Heart right ventricle (tissue), 16 donors: Measurements from ENCODE around the gene FAM168A. TPM values are rescaled to one million over a fixed set of nuclear protein-coding genes. Genes with fewer than 3 reads are reported as not detected.

Experiments
- ATAC-seq, 8 donors: fragments of 200-7000 bp; cut with Tn5 transposase; one replicate each; pipeline ENCODE4 v1.9.1; 2020; ENCODE audit warnings: mild to moderate bottlenecking in 8 of 8, moderate library complexity in 8 of 8, moderate number of reproducible peaks in 1 of 8
- DNase-seq, 2 donors: peaks; one replicate each; pipeline ENCODE4 v3.0.0-alpha.2; 2020
- H3K27ac ChIP-seq, 10 donors: fragments of 200-600 bp; sonication (generic) in 2 of 10; one replicate each; pipeline versions ENCODE4 v1.5.0 to v1.8.0; 2020 to 2022; ENCODE audit warnings: mild to moderate bottlenecking in 3 of 10
- H3K27me3 ChIP-seq, 7 donors: fragments of 200-600 bp; one replicate each; pipeline ENCODE4 v1.8.0; 2021 to 2022; ENCODE audit warnings: mild to moderate bottlenecking in 2 of 7
- H3K36me3 ChIP-seq, 9 donors: fragments of 200-600 bp; sonication (generic) in 1 of 9; one replicate each; pipeline versions ENCODE4 v1.5.0 to v1.8.0; 2020 to 2022; ENCODE audit warnings: mild to moderate bottlenecking in 2 of 9
- H3K4me1 ChIP-seq, 9 donors: fragments of 200-600 bp; sonication (generic) in 1 of 9; one replicate each; pipeline versions ENCODE4 v1.5.0 to v1.8.0; 2020 to 2022; ENCODE audit warnings: mild to moderate bottlenecking in 4 of 9
- H3K4me3 ChIP-seq, 10 donors: fragments of 200-600 bp; sonication (generic) in 2 of 10; one replicate each; pipeline versions ENCODE4 v1.5.0 to v1.8.0; 2020 to 2022; ENCODE audit warnings: mild to moderate bottlenecking in 7 of 10, moderate library complexity in 2 of 10
- H3K9me3 ChIP-seq, 11 donors: fragments of 200-600 bp in 10 of 11; sonication (generic) in 2 of 11; one replicate each; pipeline versions ENCODE4 v1.5.0 to v1.8.0; 2013 to 2022; ENCODE audit warnings: mild to moderate bottlenecking in 2 of 11, control low read depth in 1 of 11, moderate library complexity in 1 of 11
- WGBS, 2 donors: extraction: QIAGEN DNeasy Blood & Tissue Kit; methylation state at CpG; one replicate each; pipeline ENCODE4 v1.1.7; 2013; ENCODE audit warnings: inconsistent platforms in 1 of 2; 5-methylcytosine and 5-hydroxymethylcytosine counted together
- intact Hi-C, 10 donors: fragments of 100-400 bp; cut with DNase I; formaldehyde crosslinking; loops; one replicate each; pipeline versions ENCODE4 v1.11.1 to v1.14.2; 2022
- polyA plus RNA-seq, 2 donors: library from polyadenylated mRNA; stranded (reverse); fragments of 200-250 nt; gene quantifications; one replicate each; pipeline ENCODE4 v1.2.3, GENCODE V29; 2013
- total RNA-seq, 10 donors: library from RNA; stranded (reverse); fragmentation: NEBNext Ultra II Directional in 3 of 10; extraction: Animal tissue kit (Norgen Biotek cat#: 25700) in 3 of 10; gene quantifications; one replicate each; pipeline versions ENCODE4 v1.2.1 to v1.2.4, GENCODE V29; 2021 to 2023
- TF ChIP-seq, protein P1 (sequence below), 9 donors: fragments of 200-600 bp; sonication (generic) in 2 of 9; IDR thresholded peaks; one replicate each; pipeline versions ENCODE4 v1.5.0 to v1.8.0; 2021 to 2022; ENCODE audit warnings: antibody characterized with exemption in 9 of 9, mild to moderate bottlenecking in 5 of 9, moderate library complexity in 1 of 9
- donor health status: Arrhythmogenic right ventricular cardiomyopathy.
- donor health status: ischemic (EF 13 %, LVEDD 7.1; RV severe dilation, severe dysfunction).
- donor health status: healthy with polysubstance abuse.
- donor health status: DM: no; HTN: yes; CAD: no.
- donor health status: DM: no; HTN: no; CAD: no.
- donor health status: ischemic (EF 25% LVEDD 6.9; RV normal size, moderate dysfunction).
- donor health status: ischemic (EF 25% LVEDD 5.7; RV mildly dilated, moderate dysfunction).
- donor health status: healthy.
- donor health status: DM: yes; HTN: yes; CAD: no.
- donor health status: Ischemic cardiomyopathy.
- donor health status: ischemic (EF 35%, LVEDD 5.7; RV mildly dilated, moderate dysfunction).
- donor health status: nonischemic (EF 11% LVEDD 7.7; RV severe dilation, severe dysfunction).
- donor health status: DM: yes; HTN: yes; CAD: no.
- donor health status: PGD.
- donor health status: ischemic (EF 29% LVEDD 5.4; RV normal size, mild dysfunction).
- donor health status: nonischemic (EF 23%, LVEDD 6.1; RV moderate dilation, normal function).

FAM168A gene
- total and polyA plus RNA-seq, 12 donors: 7.9 to 37.1 (median 31.8) TPM

- H3K9me3 ChIP-seq: no peaks in the 10 kb centered on the region
- peak overlapping the region in 2 of 10 donors; percentile 9 to 36 for H3K27ac ChIP-seq
- H3K4me3 ChIP-seq: no peak overlapping the region
- ATAC-seq: no peak
- intact Hi-C loops: no loop called here
- H3K36me3 ChIP-seq: peaks cover 3 to 68% (median 49%) of the 10 kb centered on the region in 9 donors
- H3K27me3 ChIP-seq: no peaks in the 10 kb centered on the region
- 83 to 87% methylated on average over 20 of the region's 20 CpGs for WGBS, 2 donors
- DNase-seq: no peak
- TF ChIP-seq, protein P1, sequence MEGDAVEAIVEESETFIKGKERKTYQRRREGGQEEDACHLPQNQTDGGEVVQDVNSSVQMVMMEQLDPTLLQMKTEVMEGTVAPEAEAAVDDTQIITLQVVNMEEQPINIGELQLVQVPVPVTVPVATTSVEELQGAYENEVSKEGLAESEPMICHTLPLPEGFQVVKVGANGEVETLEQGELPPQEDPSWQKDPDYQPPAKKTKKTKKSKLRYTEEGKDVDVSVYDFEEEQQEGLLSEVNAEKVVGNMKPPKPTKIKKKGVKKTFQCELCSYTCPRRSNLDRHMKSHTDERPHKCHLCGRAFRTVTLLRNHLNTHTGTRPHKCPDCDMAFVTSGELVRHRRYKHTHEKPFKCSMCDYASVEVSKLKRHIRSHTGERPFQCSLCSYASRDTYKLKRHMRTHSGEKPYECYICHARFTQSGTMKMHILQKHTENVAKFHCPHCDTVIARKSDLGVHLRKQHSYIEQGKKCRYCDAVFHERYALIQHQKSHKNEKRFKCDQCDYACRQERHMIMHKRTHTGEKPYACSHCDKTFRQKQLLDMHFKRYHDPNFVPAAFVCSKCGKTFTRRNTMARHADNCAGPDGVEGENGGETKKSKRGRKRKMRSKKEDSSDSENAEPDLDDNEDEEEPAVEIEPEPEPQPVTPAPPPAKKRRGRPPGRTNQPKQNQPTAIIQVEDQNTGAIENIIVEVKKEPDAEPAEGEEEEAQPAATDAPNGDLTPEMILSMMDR (IDR thresholded peaks at IDR 0.05): no peak
- peaks cover 0 to 29% (median 9%) of the 10 kb centered on the region in 9 donors for H3K4me1 ChIP-seq
Measured at GRCh38 chr11:73367482-73368024, 230.4 kb downstream of the FAM168A start.

GRCh38 chr11:73366953-73367352, 231.0 kb downstream of the FAM168A start:
- TF ChIP-seq, protein P1 (IDR thresholded peaks at IDR 0.05): no peak
- DNase-seq: no peak
- Histone ChIP-seq H3K36me3 (peaks cover 8 to 74% (median 51%) of the 10 kb centered on the region in 9 donors), H3K4me1 (peaks cover 0 to 23% (median 3%) of the 10 kb centered on the region in 9 donors), H3K9me3 (no peaks in the 10 kb centered on the region), H3K27ac (peak overlapping the region in 4 of 10 donors; percentile 9 to 69 (median 33)), H3K4me3 (no peak overlapping the region), H3K27me3 (no peaks in the 10 kb centered on the region)
- intact Hi-C loops: no loop called here
- 63 to 73% methylated on average over 6 of the region's 6 CpGs for WGBS, 2 donors
- ATAC-seq: no peak

- H3K36me3 ChIP-seq: peaks cover 8 to 82% (median 53%) of the 10 kb centered on the region in 9 donors
Measured at GRCh38 chr11:73366265-73366610, 231.7 kb downstream of the FAM168A start.

GRCh38 chr11:73365352-73366264, 232.3 kb downstream of the FAM168A start:
- Histone ChIP-seq H3K27me3 (no peaks in the 10 kb centered on the region), H3K27ac (peak overlapping the region in 2 of 10 donors; percentile 10 to 69), H3K9me3 (no peaks in the 10 kb centered on the region), H3K36me3 (peaks cover 8 to 88% (median 59%) of the 10 kb centered on the region in 9 donors), H3K4me1 (peaks cover 0 to 22% (median 3%) of the 10 kb centered on the region in 9 donors), H3K4me3 (no peak overlapping the region)
- 77 to 84% methylated on average over 24 of the region's 24 CpGs for WGBS, 2 donors
- no peak for ATAC-seq
- TF ChIP-seq, protein P1 (IDR thresholded peaks at IDR 0.05): no peak
- intact Hi-C loops: no loop called here
- DNase-seq: no peak

More at GRCh38 chr11:73366265-73366610, 231.7 kb downstream of the FAM168A start:
- Histone ChIP-seq H3K9me3 (no peaks in the 10 kb centered on the region), H3K27me3 (no peaks in the 10 kb centered on the region), H3K4me1 (peaks cover 0 to 22% (median 3%) of the 10 kb centered on the region in 9 donors), H3K4me3 (no peak overlapping the region), H3K27ac (peak overlapping the region in 2 of 10 donors; percentile 36 to 69)
- ATAC-seq (no peak), DNase-seq (no peak)
- 87 to 91% methylated on average over 4 of the region's 4 CpGs for WGBS, 2 donors
- TF ChIP-seq, protein P1 (IDR thresholded peaks at IDR 0.05): no peak
- intact Hi-C loops: no loop called here
